H9 (cell line): ENCODE data around the gene PKNOX2. TPM values are rescaled to one million over a fixed set of nuclear protein-coding genes. Genes with fewer than 3 reads are reported as not detected.

Source experiments
- DNase-seq: peaks from one replicate; pipeline ENCODE4 v3.0.0-alpha.2; 2017
- H2AFZ ChIP-seq: one replicate; pipeline ENCODE4 v1.6.1; 2013; ENCODE audit warnings: mild to moderate bottlenecking, low read length, control low read depth, moderate library complexity
- H2AK5ac ChIP-seq: 2 replicates; pipeline ENCODE4 v1.6.1; 2013; ENCODE audit warnings: low read length, control low read depth, mixed read lengths; ENCODE audit not compliant: insufficient read length
- H2BK120ac ChIP-seq: one replicate; pipeline ENCODE4 v1.6.1; 2013; ENCODE audit warnings: low read depth, mild to moderate bottlenecking, low read length, control low read depth, inconsistent platforms; ENCODE audit not compliant: poor library complexity, severe bottlenecking
- H2BK12ac ChIP-seq: 2 replicates; pipeline ENCODE4 v1.6.1; 2013; ENCODE audit warnings: low read length, control low read depth, mixed read lengths, low read depth; ENCODE audit not compliant: insufficient read length
- H2BK15ac ChIP-seq: 2 replicates; pipeline ENCODE4 v1.6.1; 2013; ENCODE audit warnings: low read depth, low read length, control low read depth
- H2BK20ac ChIP-seq: one replicate; pipeline ENCODE4 v1.6.1; 2013; ENCODE audit warnings: low read depth, mild to moderate bottlenecking, low read length, control low read depth, inconsistent platforms; ENCODE audit not compliant: poor library complexity, severe bottlenecking
- H2BK5ac ChIP-seq: 2 replicates; pipeline ENCODE4 v1.6.1; 2013; ENCODE audit warnings: low read length, control low read depth, mixed read lengths; ENCODE audit not compliant: insufficient read length
- H3K14ac ChIP-seq: 2 replicates; pipeline ENCODE4 v1.6.1; 2013; ENCODE audit warnings: low read length, control low read depth; ENCODE audit not compliant: insufficient read depth
- H3K18ac ChIP-seq: 2 replicates; pipeline ENCODE4 v1.6.1; 2013; ENCODE audit warnings: low read depth, mild to moderate bottlenecking, mixed read lengths, low read length, control low read depth; ENCODE audit not compliant: insufficient read length
- H3K23ac ChIP-seq: 2 replicates; pipeline ENCODE4 v1.6.1; 2013; ENCODE audit warnings: low read length, control low read depth, mixed read lengths, low read depth; ENCODE audit not compliant: insufficient read length
- H3K23me2 ChIP-seq: 2 replicates; pipeline ENCODE4 v1.6.1; 2013; ENCODE audit warnings: low read depth, mild to moderate bottlenecking, mixed read lengths, low read length, control low read depth; ENCODE audit not compliant: insufficient read length, poor library complexity, severe bottlenecking
- H3K27ac ChIP-seq: 2 replicates; pipeline ENCODE4 v1.5.1; 2013; ENCODE audit warnings: low read length, control low read depth, mixed read lengths, low read depth; ENCODE audit not compliant: insufficient read length
- H3K27me3 ChIP-seq: 2 replicates; pipeline ENCODE4 v1.6.1; 2013; ENCODE audit warnings: low read length, control low read depth, inconsistent platforms; ENCODE audit not compliant: insufficient read depth
- H3K4ac ChIP-seq: 2 replicates; pipeline ENCODE4 v1.6.1; 2013; ENCODE audit warnings: low read depth, mild to moderate bottlenecking, control low read depth, inconsistent platforms, low read length, moderate library complexity
- H3K4me1 ChIP-seq: 2 replicates; pipeline ENCODE4 v1.6.1; 2013; ENCODE audit warnings: low read length, control low read depth, inconsistent platforms; ENCODE audit not compliant: insufficient read depth
- H3K4me2 ChIP-seq: 2 replicates; pipeline ENCODE4 v1.6.1; 2013; ENCODE audit warnings: low read length, control low read depth, mixed read lengths; ENCODE audit not compliant: insufficient read length, insufficient read depth
- H3K56ac ChIP-seq: 2 replicates; pipeline ENCODE4 v1.6.1; 2013; ENCODE audit warnings: low read depth, mild to moderate bottlenecking, mixed read lengths, low read length, control low read depth; ENCODE audit not compliant: insufficient read length
- H3K79me1 ChIP-seq: 2 replicates; pipeline ENCODE4 v1.6.1; 2013; ENCODE audit warnings: low read depth, mild to moderate bottlenecking, moderate library complexity, low read length, control low read depth, inconsistent platforms; ENCODE audit not compliant: insufficient read depth, poor library complexity, severe bottlenecking
- H3K79me2 ChIP-seq: 2 replicates; pipeline ENCODE4 v1.6.1; 2013; ENCODE audit warnings: low read length, control low read depth, inconsistent platforms; ENCODE audit not compliant: insufficient read depth
- H3K9ac ChIP-seq: 2 replicates; pipeline ENCODE4 v1.6.1; 2013; ENCODE audit warnings: low read length, control low read depth, mixed read lengths; ENCODE audit not compliant: insufficient read length; ENCODE audit errors: extremely low read depth
- H3K9me3 ChIP-seq: one replicate; pipeline ENCODE4 v1.6.1; 2013; ENCODE audit warnings: low read depth, low read length, inconsistent platforms; ENCODE audit not compliant: control insufficient read depth
- H3T11ph ChIP-seq: one replicate; pipeline ENCODE4 v1.6.1; 2013; ENCODE audit warnings: mild to moderate bottlenecking, low read length, control low read depth, inconsistent platforms
- H4K20me1 ChIP-seq: one replicate; pipeline ENCODE4 v1.6.1; 2013; ENCODE audit not compliant: control insufficient read depth, insufficient read length, insufficient read depth
- H4K5ac ChIP-seq: 2 replicates; pipeline ENCODE4 v1.6.1; 2013; ENCODE audit warnings: low read depth, mild to moderate bottlenecking, mixed read lengths, low read length, control low read depth; ENCODE audit not compliant: insufficient read length
- H4K8ac ChIP-seq: replicated peaks from 2 replicates; pipeline ENCODE4 v1.6.1; 2013; ENCODE audit warnings: low read length, control low read depth, mixed read lengths, low read depth; ENCODE audit not compliant: insufficient read length
- H4K91ac ChIP-seq: 2 replicates; pipeline ENCODE4 v1.6.1; 2013; ENCODE audit warnings: low read depth, mild to moderate bottlenecking, moderate library complexity, mixed read lengths, low read length, control low read depth; ENCODE audit not compliant: insufficient read length
- H3K27ac Mint-ChIP-seq, 3 experiments: 2 replicates in 2 of 3; 3 replicates in 1 of 3; pipeline ENCODE4 v1.8.0; 2020 to 2021; ENCODE audit warnings: mixed read lengths in 3 of 3, mild to moderate bottlenecking in 1 of 3, moderate library complexity in 1 of 3
- H3K27me3 Mint-ChIP-seq: 2 replicates; pipeline ENCODE4 v1.8.0; 2021; ENCODE audit warnings: low read depth, mild to moderate bottlenecking, moderate library complexity, mixed read lengths
- H3K36me3 Mint-ChIP-seq, 3 experiments: 2 replicates in 2 of 3; 3 replicates in 1 of 3; pipeline ENCODE4 v1.8.0; 2020 to 2021; ENCODE audit warnings: low read depth in 3 of 3, mixed read lengths in 3 of 3; ENCODE audit not compliant: insufficient read depth in 1 of 3
- H3K4me1 Mint-ChIP-seq, 2 experiments: 2 replicates each; pipeline ENCODE4 v1.8.0; 2020; ENCODE audit warnings: mixed read lengths in 2 of 2
- H3K4me3 Mint-ChIP-seq, 2 experiments: 2 replicates in 1 of 2; 3 replicates in 1 of 2; pipeline ENCODE4 v1.8.0; 2020 to 2021; ENCODE audit warnings: mild to moderate bottlenecking in 2 of 2, mixed read lengths in 2 of 2, moderate library complexity in 1 of 2
- H3K9me3 Mint-ChIP-seq, 2 experiments: 2 replicates in 1 of 2; 3 replicates in 1 of 2; pipeline ENCODE4 v1.8.0; 2020; ENCODE audit warnings: mild to moderate bottlenecking in 2 of 2, mixed read lengths in 2 of 2, moderate library complexity in 1 of 2
- WGBS: extraction: QIAGEN DNeasy Blood & Tissue Kit; methylation state at CpG from one replicate; pipeline ENCODE4 v1.1.7; 2013; ENCODE audit warnings: missing lambda C conversion rate, low lambda C conversion rate, mixed read lengths; ENCODE audit not compliant: insufficient read length; ENCODE audit errors: extremely low coverage; 5-methylcytosine and 5-hydroxymethylcytosine counted together
- total RNA-seq: library from RNA; stranded (reverse); gene quantifications from 2 replicates; pipeline ENCODE4 v1.2.1, GENCODE V29; 2021
- TF ChIP-seq, protein P1 (sequence below): fragments of 200-600 bp; sonication (generic); conservative IDR thresholded peaks from 3 replicates; pipeline ENCODE4 v1.8.0; 2021; ENCODE audit warnings: antibody characterized with exemption, mild to moderate bottlenecking

PKNOX2 gene
- total RNA-seq, 1 experiment from 2014 or later: 1.3 TPM

DNA sequence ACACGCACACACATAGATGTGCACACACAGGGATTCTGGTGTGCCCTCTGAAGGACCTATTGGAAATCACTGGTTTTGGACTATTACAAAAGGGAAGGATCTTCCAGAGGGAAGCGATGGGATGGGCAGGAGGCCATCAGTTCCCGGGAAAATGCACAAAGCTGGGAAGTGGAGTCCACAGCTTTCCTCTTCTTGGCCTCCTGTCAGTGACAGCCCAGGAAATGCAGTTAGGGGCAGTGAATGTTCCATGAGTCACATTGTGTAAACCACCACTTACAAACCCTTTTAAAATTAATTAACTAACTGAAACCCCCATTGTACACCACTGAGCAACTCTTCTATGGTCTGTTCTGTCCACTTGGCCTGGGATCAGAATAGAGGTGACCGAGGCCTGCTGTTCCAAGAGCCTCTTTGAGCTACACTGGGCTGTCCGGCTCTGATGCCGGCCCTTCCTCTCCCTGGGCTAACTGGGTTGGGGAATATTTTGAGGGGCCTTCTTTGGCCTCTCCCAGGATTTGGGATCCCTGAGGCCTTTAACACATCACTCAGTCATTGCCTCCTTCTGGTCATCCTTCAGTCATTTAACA, 193.8 kb downstream of the PKNOX2 start:
- Histone ChIP-seq H3K9ac (no peak overlapping the region), H2BK12ac (no peak overlapping the region), H3K4ac (no peak overlapping the region), H3K9me3 (no peaks in the 10 kb centered on the region), H3K18ac (no peak overlapping the region), H2BK15ac (no peak overlapping the region), H3K4me1 (no peaks in the 10 kb centered on the region; the same call in 1 of the 2 replicates), H3K79me2 (no peaks in the 10 kb centered on the region), H3K4me2 (no peak overlapping the region), H3K27me3 (no peaks in the 10 kb centered on the region), H4K8ac (no peak overlapping the region), H3K79me1 (no peaks in the 10 kb centered on the region), H3T11ph (no peak overlapping the region), H3K14ac (no peak overlapping the region), H4K5ac (no peak overlapping the region), H3K27ac (no peak overlapping the region), H2BK120ac (no peak overlapping the region), H3K56ac (no peak overlapping the region), H3K23me2 (no peaks in the 10 kb centered on the region), H2AK5ac (no peak overlapping the region), H2BK20ac (no peak overlapping the region), H4K20me1 (no peaks in the 10 kb centered on the region), H4K91ac (no peak overlapping the region), H2AFZ (no peak overlapping the region), H2BK5ac (no peak overlapping the region), H3K23ac (no peak overlapping the region)
- H3K27ac Mint-ChIP-seq: no peak overlapping the region
- H3K4me3 Mint-ChIP-seq: no peak overlapping the region
- no CpG with 5 or more reads among the region's 6 CpGs for WGBS
- no peaks in the 10 kb centered on the region; a peak in 1 of 5 replicates for H3K9me3 Mint-ChIP-seq
- DNase-seq: no peak
- peaks cover 13 to 21% of the 10 kb centered on the region in 2 experiments for H3K4me1 Mint-ChIP-seq
- H3K27me3 Mint-ChIP-seq: peaks cover 2% of the 10 kb centered on the region
- TF ChIP-seq, protein P1, sequence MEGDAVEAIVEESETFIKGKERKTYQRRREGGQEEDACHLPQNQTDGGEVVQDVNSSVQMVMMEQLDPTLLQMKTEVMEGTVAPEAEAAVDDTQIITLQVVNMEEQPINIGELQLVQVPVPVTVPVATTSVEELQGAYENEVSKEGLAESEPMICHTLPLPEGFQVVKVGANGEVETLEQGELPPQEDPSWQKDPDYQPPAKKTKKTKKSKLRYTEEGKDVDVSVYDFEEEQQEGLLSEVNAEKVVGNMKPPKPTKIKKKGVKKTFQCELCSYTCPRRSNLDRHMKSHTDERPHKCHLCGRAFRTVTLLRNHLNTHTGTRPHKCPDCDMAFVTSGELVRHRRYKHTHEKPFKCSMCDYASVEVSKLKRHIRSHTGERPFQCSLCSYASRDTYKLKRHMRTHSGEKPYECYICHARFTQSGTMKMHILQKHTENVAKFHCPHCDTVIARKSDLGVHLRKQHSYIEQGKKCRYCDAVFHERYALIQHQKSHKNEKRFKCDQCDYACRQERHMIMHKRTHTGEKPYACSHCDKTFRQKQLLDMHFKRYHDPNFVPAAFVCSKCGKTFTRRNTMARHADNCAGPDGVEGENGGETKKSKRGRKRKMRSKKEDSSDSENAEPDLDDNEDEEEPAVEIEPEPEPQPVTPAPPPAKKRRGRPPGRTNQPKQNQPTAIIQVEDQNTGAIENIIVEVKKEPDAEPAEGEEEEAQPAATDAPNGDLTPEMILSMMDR: no peak
- no peaks in the 10 kb centered on the region for H3K36me3 Mint-ChIP-seq
